ENCODE results near the gene SCAPER.

Gene SCAPER

DNA sequence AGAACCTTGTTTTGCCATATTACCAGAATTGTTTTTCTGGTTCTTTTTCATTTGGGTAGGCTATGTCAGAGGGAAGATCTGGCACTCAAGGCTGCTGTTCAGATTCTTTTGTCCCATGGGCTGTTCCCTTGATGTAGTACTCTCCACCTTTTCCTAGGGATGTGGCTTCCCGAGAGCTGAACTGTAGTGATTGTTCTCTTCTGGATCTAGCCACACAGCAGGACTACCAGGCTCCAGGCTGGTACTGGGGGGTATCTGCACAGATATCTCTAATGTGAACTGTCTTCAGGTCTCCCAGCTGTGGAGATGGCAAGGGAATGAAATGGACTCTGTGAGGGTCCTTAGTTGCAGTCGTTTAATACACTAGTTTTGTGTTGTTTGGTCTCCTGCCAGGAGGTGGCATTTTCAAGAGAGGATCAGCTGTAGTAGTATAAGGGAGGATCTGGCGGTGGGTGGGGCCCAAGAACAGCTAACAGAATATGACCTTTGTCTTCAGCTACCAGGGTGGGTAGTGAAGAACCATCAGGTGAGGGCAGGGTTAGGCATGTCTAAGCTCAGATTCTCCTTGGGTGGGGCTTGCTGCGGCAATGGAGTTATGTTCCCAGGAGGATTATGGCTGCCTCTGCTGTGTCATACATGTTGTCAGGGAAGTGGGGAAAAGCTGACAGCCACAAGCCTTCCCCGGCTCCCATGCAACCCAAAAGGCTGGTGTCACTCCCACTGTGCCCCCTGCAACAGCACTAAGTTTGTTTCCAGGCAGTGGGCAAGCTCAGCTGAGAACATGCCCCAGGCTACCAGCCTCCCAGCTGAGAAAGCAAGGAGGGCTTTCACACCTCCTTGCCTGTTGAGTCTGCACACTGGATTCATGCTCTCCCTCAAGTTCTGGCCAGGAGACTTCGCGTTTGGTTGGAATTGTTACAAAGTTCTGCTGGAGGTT is 316.1 kb downstream of the SCAPER start:
- no peak for DNase-seq (ENCODE audit: insufficient read length, low spot score)
- FAIRE-seq = no peak

DNA sequence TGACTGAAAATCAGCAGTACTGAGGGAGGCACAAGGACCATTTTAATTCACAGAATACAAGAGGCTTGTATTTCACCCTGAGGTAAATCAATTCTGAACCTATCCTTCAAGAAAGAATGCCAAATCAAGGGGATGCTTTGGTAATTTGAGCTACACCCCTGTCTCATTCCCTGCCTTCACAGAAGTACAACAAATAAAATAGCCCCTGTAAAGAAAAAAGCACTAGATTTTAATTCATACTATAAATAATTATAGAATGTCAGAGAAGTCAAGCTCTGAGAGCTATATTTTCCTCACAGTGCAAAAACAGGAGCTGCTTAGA is 319.6 kb downstream of the SCAPER start:
- DNase-seq (ENCODE audit: insufficient read length, low spot score) = no peak
- FAIRE-seq = no peak

GRCh38 chr15:76584868-76585575 is 320.1 kb downstream of the SCAPER start:
- DNase-seq (ENCODE audit: insufficient read length, low spot score) (no peak), FAIRE-seq (no peak)

- DNase-seq (ENCODE audit: insufficient read length, low spot score) (no peak), FAIRE-seq (no peak)
These were observed 322.6 kb downstream of the SCAPER start for GRCh38 chr15:76582550-76582949.

- no peak for DNase-seq (ENCODE audit: insufficient read length, low spot score)
These were observed 327.1 kb downstream of the SCAPER start for GRCh38 chr15:76577879-76578512.

GRCh38 chr15:76576523-76577279 is 328.4 kb downstream of the SCAPER start:
- DNase-seq (ENCODE audit: insufficient read length, low spot score) = no peak
- peak; percentile 63 for FAIRE-seq

More at GRCh38 chr15:76577879-76578512, 327.1 kb downstream of the SCAPER start:
- FAIRE-seq = no peak

DNA sequence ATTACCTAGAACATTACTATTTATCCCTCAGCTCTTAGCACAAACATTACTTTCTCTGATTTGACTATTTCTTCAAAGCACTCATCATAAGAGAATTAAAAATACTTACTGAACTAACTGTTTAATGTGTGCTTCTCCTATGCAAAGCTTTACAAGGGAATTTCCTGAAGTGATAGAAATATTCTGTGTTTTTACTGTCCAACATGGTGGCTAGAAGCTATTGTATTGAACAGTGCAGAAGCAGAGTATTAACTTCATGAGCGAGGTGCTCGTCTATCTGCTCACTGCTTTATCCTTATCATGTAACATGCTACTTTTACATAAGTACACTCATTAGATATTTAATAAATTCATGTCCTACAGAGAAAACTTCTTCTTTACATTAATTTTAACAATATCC is 329.5 kb downstream of the SCAPER start:
- FAIRE-seq = no peak
- DNase-seq (ENCODE audit: insufficient read length, low spot score) = no peak

- DNase-seq (ENCODE audit: insufficient read length, low spot score) = no peak
- FAIRE-seq = no peak
These were observed 329.9 kb downstream of the SCAPER start for GRCh38 chr15:76575274-76575673.

GRCh38 chr15:76572983-76573314 is 332.2 kb downstream of the SCAPER start:
- FAIRE-seq = no peak
- DNase-seq (ENCODE audit: insufficient read length, low spot score) = no peak

GRCh38 chr15:76566276-76566675 is 338.9 kb downstream of the SCAPER start:
- FAIRE-seq (no peak), DNase-seq (ENCODE audit: insufficient read length, low spot score) (no peak)

DNA sequence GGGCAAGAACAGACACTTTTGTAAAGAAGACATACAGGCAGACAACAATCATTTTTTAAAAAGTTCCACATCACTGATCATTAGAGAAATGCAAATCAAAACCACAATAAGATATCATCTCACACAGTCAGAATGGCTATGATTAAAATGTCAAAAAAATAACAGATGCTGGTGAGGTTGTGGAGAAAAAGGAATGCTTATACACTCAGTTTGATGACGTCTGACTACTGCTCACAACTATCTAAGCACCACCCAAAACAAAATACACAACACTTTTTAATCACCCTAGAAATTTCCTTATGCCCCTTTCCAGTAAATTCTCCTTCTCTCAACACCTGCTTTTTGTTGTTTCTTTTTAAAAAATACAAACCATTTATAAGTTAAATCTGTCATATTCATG is 339.8 kb downstream of the SCAPER start:
- DNase-seq (ENCODE audit: insufficient read length, low spot score) (no peak), FAIRE-seq (no peak)

GRCh38 chr15:76555247-76555646 is 349.9 kb downstream of the SCAPER start:
- FAIRE-seq = no peak
- no peak for DNase-seq (ENCODE audit: insufficient read length, low spot score)

DNA sequence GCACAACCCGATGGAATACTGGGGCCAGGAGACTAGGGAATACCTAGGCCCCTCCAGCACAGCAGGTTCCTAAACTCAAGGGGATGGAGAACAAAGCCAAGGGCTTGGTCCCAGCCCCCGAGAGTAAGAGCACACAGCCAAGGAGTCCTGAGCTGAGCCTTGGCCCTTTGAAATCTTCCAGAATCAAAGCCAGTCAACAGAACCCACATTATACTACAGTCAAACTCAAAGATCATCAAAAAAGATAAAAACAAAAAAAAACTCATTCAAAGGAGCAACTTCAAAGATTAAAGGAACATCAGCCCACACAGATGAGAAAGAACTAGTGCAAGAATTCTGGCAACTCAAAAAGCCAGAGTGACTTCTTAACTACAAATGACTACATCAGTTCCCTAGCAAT is 351.6 kb downstream of the SCAPER start:
- DNase-seq (ENCODE audit: insufficient read length, low spot score) (no peak), FAIRE-seq (no peak)

DNA sequence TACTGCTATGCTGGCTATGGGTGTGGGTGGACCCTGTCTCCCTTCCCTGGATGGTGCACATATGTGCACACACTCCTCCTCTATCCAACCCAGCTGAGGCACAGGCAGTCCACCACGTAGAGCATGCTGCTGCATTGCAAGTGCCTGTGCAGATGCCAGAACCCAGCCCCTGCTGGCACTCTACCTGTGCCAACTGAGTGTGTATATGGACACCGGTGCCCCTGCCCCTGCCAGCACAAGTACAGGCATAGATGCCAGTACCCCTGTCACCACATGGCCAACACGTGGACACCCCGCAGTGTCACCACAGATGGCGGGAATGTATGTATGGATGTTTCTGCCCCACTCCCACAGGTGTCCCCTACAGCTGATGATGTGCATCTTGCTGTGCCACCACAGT is 352.0 kb downstream of the SCAPER start:
- peak; percentile 31 for FAIRE-seq

DNA sequence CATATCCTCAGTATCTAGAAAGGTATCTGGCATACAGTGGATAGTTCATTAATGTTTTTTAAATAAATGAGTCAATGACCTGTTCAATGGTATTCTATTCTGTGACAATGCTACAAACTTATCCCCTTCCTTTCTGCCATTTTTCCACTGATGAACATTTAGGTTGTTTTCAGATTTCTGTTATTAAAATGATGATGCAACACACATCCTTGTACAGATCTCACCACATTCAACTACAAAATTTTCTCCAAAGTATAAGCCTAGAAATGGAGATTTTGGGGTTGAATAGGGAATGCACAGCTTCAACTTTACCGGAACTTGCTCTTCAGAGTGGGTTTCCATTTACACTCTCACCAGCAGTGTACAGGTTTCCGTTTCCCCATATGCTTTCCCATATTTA is 358.3 kb downstream of the SCAPER start:
- FAIRE-seq (no peak), DNase-seq (ENCODE audit: insufficient read length, low spot score) (no peak)

More for the DNA sequence above, 352.0 kb downstream of the SCAPER start:
- no peak for DNase-seq (ENCODE audit: insufficient read length, low spot score)

GRCh38 chr15:76533995-76534394 is 371.1 kb downstream of the SCAPER start:
- no peak for FAIRE-seq
- no peak for DNase-seq (ENCODE audit: insufficient read length, low spot score)

DNA sequence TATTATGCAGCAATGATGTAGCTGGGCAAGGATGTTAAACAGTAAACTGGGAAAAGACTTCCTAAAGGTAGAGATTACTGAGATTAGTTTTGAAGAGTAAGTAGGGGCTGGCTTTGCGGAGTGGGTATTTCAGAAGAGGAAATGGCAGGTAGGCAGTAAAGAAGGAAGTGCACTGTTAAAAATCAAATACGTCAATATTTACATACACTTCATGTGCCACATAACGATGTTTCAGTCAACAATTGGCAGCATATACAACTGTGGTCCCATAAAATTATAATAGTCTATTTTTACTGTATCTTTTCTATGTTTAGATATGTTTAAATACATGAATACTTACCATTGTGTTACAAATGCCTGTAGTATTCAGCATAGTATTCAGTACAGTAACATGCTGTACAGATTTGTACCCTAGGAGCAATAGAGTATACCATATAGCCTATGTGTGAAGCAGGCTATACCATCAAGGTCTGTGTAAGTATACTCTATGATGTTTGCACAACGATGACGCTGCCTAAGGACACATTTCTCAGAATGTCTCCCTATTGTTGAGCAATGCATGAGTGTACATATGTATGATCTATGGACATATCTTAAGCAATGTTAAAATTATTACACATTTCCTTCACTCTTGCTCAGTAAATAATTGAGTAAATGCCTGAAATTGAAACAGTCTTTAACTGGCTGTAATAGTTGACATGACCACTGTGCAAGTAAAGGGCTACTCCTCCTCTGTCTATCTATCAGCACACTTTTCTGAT is 371.9 kb downstream of the SCAPER start:
- DNase-seq (ENCODE audit: insufficient read length, low spot score) (no peak), FAIRE-seq (no peak)

- FAIRE-seq (no peak), DNase-seq (ENCODE audit: insufficient read length, low spot score) (no peak)
These were observed 375.2 kb downstream of the SCAPER start for GRCh38 chr15:76529911-76530310.

DNA sequence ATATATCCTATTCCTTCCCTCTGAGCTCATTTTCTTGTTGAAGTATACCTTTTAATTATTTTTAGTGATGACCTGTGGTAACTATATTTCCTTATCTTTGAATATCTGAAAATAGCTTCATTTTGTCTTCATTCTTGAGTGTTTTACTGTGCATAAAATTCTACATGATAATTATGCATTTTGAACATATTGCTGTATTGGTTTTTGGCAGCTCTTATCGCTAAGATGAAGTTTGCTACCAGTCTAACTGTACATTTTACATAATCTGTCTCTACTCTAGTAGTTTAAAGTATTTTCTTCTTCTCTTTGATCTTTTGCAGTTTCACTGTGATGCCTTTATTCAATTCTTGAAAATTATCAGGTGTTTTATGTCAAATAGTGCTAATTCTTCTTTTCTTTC is 379.0 kb downstream of the SCAPER start:
- FAIRE-seq (no peak), DNase-seq (ENCODE audit: insufficient read length, low spot score) (no peak)

GRCh38 chr15:76517910-76518309 is 387.2 kb downstream of the SCAPER start:
- FAIRE-seq = no peak
- no peak for DNase-seq (ENCODE audit: insufficient read length, low spot score)

Data from HTR-8/SVneo (cell line).